Stimulated activated CD8-positive, alpha-beta memory T cell treated with anti-CD3 and anti-CD28 coated beads, Interleukin-4, amount 100 ng/mL, for 48 hours (primary cell): ENCODE measurements around the gene GIGYF2.
"Not testable (repeated sequence)": the region's sequence is repeated elsewhere in the genome, so short reads cannot be mapped to it uniquely, and the experiment has no call there.

Source experiments
- DNase-seq: peaks from one replicate; pipeline ENCODE4 v3.0.0-alpha.2; 2020

The GIGYF2 gene

GRCh38 chr2:232691117-232691516 is 6.0 kb upstream of the GIGYF2 start:
- not testable (repeated sequence) for DNase-seq

DNA sequence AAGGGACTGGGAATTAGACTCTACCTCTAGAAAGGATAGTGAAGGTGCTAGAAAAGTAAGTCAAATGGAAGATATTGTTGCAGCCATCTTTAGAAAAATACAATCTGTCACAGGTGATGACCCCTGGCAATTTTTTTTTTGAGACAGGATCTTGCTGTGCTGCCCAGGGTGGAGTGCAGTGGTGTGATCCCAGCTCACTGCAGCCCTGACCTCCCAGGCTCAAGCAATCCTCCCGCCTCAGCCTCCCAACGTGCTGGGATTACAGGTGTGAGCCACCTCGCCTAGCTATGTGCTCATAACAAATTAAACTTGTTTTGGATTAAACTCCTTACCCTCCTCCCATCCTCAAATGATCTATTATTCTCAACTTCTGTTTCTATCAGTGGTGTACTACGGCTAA is 3.8 kb upstream of the GIGYF2 start:
- no peak for DNase-seq

DNA sequence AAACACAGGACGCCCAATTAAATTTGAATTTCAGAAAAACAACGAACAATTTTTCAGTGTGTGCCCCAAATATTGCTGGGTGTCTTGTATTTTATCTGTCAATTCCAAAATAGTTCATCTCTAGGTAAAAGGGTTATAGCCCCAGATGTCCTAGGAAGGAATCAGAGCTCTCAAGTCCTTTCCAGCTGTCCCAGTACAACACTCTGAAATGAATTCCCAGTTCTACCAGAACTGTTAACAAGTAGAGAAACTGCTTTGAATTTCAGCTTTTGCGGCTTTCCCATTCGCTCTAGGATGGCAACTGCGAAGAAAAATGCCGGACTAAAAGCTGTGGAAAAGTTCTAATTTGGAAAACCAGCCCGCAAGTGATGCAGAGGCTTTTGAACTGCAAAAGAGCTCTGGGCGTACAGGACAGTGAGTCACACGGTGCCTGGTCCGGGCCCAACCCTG is 497 bp upstream of the GIGYF2 start:
- no peak for DNase-seq

GRCh38 chr2:232697807-232698110 is 628 bp downstream of the GIGYF2 start:
- peak; percentile 46 for DNase-seq

DNA sequence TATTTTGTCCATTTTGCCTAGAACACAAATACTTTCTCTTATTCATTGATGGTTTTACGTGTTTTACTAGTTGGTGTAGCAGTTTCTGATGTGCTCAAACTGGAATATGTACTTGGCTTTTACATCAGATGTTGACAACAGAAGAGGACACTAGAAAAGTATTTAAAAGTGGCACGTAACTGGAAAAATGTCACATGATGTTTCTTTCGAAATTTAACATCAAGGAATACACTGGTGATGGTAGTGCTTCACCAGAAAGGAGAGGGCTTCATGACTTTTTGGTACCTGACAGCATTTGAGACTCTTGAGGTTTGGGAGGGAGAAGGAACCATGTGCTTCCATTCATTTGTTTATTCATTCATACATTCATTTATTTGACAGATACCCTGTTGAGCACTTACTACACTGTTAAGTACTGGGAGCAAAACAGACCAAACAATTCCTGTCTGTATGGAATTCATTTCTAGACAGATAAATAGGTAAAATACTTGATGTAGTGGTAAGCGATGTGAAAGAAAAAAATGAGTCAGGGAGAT is 1.5 kb downstream of the GIGYF2 start:
- no peak for DNase-seq

DNA sequence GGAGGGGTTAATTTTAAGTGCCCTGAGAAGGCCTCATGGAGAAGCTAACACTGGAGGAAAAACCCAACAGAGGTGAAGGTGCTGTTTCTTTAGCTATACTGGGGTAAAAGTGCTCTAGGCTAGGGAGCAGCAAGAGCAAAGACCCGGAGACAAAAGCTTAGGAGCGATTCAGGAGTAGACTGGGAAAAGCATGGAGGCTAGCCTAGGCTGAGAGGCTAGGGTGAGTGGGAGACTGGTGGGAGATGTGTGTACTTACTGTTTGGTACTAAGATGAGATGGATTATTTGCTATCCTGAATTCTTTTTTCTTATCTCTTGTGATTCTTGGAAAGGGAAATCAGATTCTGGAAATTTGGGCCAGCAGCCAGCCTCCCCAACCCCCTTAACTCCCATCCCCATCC is 2.0 kb downstream of the GIGYF2 start:
- DNase-seq, result no peak

- no peak for DNase-seq
Measured at GRCh38 chr2:232700154-232700553, 3.0 kb downstream of the GIGYF2 start.

DNA sequence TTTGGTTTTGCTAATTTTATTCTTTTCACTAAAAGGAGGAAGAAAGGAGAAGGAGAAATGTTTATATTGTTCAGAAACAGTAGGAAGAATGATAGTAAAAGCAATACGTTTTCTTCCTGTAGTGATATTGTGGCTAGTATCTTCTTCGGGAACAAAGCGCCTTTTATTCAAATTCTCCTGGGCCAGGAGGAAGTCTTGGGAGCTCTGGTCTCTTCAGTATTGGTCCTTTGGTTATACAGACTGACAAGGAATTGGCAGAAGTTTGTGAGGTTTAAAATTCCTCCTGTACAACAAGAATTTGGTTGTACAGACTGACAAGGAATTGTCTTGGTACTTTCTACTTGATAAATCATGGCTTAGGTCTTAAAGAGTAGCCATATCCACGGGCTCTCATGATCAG is 9.9 kb downstream of the GIGYF2 start:
- DNase-seq, result no peak

DNA sequence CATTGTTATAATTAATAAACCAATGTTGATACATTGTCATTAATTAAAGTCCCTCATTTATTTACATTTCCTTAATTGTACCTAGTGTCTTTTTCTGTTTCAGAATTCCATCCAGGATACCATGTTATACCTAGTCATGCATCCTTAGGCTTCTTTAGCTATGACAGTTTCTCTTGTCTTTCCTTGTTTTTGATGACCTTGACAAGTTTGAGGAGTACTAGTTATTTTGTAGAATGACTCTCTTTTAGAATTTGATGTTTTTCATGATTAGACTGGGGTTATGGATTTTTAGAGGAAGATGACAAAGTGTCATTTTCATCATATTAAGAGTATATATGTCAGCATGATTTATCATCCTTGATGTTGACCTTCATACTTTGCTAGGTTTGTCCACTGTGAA is 16.4 kb downstream of the GIGYF2 start:
- no peak for DNase-seq

- no peak for DNase-seq
Measured at GRCh38 chr2:232714969-232715368, 17.8 kb downstream of the GIGYF2 start.

DNA sequence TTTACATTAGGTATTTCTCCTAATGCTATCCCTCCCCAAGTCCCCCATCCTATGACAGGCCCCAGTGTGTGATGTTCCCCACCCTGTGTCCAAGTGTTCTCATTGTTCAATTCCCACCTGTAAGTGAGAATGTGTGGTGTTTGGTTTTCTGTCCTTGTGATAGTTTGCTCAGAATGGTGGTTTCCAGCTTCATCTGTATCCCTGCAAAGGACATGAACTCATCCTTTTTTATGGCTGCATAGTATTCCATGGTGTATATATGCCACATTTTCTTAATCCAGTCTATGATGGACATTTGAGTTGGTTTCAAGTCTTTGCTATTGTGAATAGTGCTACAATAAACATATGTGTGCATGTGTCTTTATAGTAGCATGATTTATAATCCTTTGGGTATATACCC is 22.9 kb downstream of the GIGYF2 start:
- not testable (repeated sequence) for DNase-seq

GRCh38 chr2:232721261-232721660 is 24.1 kb downstream of the GIGYF2 start:
- no peak for DNase-seq

DNA sequence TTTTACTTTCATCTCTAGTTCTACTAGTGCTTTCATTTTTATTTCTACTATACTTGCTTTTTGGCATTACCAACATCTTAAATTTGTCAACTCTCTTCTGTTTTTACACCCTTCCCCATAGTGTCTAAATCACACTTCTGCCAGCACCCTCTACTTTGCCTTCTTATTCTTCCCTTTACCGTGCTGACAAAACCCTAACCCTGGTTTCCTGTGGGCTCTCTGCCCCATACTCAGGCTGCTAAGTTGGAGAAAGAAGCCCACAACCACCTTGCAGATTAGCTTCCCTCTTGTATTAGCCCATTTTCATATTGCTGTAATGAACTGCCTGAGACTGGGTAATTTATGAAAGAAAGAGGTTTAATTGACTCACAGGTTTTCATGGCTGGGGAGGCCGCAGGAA is 24.8 kb downstream of the GIGYF2 start:
- no peak for DNase-seq

DNA sequence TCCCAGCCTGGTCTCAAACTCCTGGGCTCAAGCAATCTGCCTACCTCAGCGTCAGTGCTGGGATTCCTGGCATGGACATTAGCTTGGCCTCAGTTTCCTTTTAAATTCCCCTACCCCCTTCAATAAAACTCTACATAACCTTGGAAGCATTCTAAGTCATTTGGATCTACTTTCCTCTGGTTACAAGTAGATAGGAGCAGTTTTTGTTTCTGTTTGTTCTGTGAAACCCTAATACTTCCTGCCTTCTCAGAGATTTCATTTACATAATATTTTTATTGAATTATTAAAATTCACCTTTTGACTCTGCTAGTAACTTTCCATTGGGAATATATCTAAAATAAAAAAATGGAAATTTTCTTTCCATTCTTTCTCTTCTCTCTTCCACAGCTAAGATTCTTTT is 25.9 kb downstream of the GIGYF2 start:
- no peak for DNase-seq

DNA sequence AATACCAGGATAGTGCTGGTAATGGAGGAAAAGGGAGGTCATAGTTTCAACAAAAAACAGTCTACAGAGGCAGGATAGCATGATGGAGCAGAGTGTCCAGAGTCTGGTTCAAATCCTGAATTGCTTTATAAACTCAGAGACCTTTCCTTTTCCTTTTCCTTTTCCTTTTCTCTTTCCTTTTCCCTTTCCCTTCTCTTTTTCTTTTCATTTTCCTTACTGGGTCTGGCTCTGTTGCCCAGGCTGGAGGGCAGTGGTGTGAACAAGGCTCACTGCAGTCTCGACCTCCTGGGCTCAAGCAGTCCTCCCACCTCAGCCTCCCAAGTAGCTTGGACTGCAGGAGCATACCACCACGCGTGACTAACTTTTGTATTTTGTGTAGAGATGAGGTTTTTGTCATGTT is 31.7 kb downstream of the GIGYF2 start:
- no peak for DNase-seq

DNA sequence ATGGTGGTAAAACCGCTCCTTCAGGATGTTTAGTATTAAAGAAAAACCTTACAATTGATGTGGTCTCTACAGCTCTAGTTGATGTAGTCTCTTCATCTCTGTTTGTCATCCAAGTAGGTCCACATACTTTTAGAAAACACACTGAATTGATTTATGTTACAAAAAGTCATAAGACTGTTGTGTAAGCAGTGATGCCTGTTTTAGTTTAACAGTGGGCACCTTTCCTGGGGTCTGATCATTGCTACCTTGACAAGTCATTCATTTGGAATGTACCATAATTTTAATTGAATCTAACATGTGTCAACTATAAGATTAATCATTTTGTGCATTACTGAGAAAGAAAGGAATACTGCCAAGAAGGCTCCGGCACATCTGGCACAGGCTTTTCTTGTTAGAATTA is 34.3 kb downstream of the GIGYF2 start:
- DNase-seq, result no peak

GRCh38 chr2:232741294-232741693 is 44.2 kb downstream of the GIGYF2 start:
- no peak for DNase-seq

- no peak for DNase-seq
Measured at GRCh38 chr2:232741972-232742371, 44.8 kb downstream of the GIGYF2 start.

DNA sequence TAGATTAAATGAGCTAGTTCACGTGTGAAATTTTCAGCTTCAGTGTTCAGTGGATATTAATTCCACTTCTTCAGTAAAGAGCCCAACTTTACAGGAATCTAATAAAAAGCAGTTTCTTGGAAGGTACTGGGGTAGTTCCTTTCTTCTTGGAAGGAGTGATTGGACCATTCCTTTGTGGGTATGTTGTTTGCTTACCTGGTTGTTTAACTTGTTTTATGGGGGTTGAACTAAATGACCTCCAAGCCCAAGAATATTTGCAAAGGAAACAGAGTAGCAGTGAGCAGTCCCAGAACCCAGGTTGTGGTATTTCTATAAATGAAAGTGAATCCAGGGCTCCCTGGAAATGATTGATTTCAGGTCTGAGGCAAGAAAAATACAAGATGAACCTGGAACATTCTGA is 47.8 kb downstream of the GIGYF2 start:
- no peak for DNase-seq

- no peak for DNase-seq
Measured at GRCh38 chr2:232748038-232748437, 50.9 kb downstream of the GIGYF2 start.

DNA sequence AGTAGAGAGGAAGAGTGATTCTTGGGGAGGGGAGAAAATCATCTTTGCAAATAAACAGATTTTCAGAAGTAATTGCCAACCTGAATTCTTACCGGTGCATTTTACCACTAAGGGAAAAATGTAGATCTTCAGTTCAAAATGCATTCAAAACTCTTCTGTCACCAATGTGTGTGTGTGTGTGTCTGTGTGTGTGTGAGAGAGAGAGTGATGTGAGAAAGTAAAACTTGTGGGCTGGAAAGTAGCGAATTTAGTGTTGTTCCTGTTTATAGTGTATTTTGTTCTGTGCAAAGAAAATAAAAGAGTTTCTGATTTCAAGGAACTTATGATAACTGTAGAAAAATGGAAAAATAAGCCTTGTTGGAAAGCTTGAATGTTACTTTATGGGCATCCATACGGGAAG is 52.2 kb downstream of the GIGYF2 start:
- no peak for DNase-seq

GRCh38 chr2:232750135-232750671 is 53.1 kb downstream of the GIGYF2 start:
- no peak for DNase-seq

- DNase-seq, result no peak
Measured at GRCh38 chr2:232757905-232758304, 60.8 kb downstream of the GIGYF2 start.

GRCh38 chr2:232761301-232761907 is 64.3 kb downstream of the GIGYF2 start:
- DNase-seq, result no peak

GRCh38 chr2:232767866-232768265 is 70.7 kb downstream of the GIGYF2 start:
- no peak for DNase-seq
